ENCODE results near the gene STK32B.

DNA sequence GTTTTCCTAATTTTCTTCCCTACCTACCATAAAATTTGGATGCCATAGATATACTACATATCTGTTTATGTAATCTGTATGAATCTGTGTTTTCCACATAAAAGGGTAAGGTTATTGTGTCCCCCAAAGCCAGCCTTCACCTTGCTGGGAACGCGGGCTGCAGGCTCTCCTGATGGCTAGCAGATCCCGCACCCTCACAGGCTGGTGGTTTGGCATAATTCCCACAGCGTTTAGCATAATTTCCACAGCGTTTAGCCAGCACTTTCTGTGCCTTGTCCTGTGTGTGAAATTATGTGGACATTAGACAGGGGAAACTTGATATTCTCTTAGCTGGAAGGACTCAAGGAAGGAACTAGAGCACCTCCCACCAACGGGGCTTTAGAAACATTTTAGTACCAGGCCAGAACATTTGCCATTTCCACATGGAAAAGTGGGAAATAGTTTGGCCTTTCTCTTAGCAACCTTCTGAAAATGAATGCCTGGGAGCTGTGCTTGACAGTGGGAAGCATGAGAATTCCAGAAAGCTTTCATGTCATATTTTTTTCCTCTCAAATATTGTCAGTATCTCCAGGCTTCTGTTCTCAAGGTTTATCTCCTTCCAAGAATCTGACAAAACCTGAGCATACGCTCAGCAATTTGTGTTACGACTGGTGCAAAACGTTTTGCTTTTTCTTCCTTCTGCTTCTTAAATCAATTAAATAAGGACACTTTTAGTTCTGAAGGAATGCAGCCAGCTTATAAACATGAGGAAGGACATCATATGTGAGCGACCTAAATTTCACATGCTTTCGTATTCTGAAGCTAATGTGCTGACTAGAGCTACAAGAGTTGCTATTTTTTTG is 67.9 kb downstream of the STK32B start:
- TF ChIP-seq, protein P1, sequence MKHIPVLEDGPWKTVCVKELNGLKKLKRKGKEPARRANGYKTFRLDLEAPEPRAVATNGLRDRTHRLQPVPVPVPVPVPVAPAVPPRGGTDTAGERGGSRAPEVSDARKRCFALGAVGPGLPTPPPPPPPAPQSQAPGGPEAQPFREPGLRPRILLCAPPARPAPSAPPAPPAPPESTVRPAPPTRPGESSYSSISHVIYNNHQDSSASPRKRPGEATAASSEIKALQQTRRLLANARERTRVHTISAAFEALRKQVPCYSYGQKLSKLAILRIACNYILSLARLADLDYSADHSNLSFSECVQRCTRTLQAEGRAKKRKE (CRISPR knock-in tag; IDR thresholded peaks at IDR 0.05; ENCODE audit: low read depth) = no peak
- TF ChIP-seq CHD2 (IDR thresholded peaks at IDR 0.05; ENCODE audit: low read length, partially characterized antibody) (no peak), KDM1A (IDR thresholded peaks at IDR 0.05; ENCODE audit: low read depth) (no peak), POLR2A (IDR thresholded peaks at IDR 0.05; ENCODE audit: low read length) (no peak)
- TF ChIP-seq, protein P2, sequence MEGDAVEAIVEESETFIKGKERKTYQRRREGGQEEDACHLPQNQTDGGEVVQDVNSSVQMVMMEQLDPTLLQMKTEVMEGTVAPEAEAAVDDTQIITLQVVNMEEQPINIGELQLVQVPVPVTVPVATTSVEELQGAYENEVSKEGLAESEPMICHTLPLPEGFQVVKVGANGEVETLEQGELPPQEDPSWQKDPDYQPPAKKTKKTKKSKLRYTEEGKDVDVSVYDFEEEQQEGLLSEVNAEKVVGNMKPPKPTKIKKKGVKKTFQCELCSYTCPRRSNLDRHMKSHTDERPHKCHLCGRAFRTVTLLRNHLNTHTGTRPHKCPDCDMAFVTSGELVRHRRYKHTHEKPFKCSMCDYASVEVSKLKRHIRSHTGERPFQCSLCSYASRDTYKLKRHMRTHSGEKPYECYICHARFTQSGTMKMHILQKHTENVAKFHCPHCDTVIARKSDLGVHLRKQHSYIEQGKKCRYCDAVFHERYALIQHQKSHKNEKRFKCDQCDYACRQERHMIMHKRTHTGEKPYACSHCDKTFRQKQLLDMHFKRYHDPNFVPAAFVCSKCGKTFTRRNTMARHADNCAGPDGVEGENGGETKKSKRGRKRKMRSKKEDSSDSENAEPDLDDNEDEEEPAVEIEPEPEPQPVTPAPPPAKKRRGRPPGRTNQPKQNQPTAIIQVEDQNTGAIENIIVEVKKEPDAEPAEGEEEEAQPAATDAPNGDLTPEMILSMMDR (IDR thresholded peaks at IDR 0.05) = no peak
- TF ChIP-seq, protein P3, sequence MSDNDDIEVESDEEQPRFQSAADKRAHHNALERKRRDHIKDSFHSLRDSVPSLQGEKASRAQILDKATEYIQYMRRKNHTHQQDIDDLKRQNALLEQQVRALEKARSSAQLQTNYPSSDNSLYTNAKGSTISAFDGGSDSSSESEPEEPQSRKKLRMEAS (IDR thresholded peaks at IDR 0.05) = no peak

Data from A549 (cell line).